Measurements from ENCODE around the gene FBXO40.
"Not testable (repeated sequence)": the region's sequence is repeated elsewhere in the genome, so short reads cannot be mapped to it uniquely, and the experiment has no call there.

The FBXO40 gene

GRCh38 chr3:121592856-121593702 is at the start of gene FBXO40:
FBXO40 (plus strand) TSS chr3:121593379; CDS start chr3:121620576, 27,197 bp downstream.
- DNase-seq: peak; percentile 84

DNA sequence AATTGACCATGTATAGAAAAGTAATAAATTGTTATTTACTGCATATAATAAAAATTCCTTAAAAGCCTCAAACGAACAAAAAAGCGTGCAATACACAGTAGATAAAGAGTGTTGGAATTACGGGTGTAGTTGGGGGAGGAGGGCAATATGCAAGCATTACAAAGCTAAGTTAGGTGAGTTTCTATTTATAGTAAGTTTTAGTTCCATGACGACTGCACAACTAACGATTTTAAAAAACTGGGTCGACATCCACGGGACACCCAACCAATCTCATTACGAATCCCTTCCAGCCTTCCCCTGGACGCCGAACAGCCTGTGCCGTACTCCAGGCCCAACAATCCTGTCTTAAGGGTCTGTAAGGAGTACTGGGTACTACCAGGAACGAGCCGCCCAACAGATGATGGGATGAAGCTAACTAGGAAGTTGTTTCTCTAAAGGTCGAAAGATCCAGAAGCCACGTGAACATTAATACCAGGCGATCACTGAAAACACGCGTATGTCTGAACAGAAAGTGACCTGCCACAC is 48.1 kb upstream of the FBXO40 start:
- peak; percentile 59 for DNase-seq

GRCh38 chr3:121545574-121546455 is 47.4 kb upstream of the FBXO40 start, which contains the start of gene POLQ:
POLQ (minus strand) TSS chr3:121545988; CDS start chr3:121545877, 111 bp downstream.
- DNase-seq: peak; percentile 97

GRCh38 chr3:121552379-121552778 is 40.8 kb upstream of the FBXO40 start:
- DNase-seq: peak; percentile 16

DNA sequence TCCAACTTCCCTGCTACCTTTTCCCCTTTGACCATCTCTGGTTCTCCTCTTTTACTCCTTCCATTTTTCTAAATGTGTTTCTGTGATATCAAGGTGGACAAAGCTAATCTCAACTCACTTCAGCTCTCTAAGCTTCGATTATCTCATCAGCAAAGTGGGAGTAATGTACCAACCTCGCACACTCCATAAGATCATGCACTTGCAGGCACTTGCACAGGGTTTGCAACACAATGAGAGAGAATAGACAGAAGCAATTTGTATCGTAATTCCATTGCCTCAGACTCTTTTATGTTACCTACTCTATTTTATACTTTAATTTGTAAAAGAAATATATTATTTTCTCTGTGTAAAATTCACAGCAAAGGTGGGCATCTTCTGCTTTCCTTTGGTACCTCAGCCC is 40.4 kb upstream of the FBXO40 start:
- DNase-seq: no peak

DNA sequence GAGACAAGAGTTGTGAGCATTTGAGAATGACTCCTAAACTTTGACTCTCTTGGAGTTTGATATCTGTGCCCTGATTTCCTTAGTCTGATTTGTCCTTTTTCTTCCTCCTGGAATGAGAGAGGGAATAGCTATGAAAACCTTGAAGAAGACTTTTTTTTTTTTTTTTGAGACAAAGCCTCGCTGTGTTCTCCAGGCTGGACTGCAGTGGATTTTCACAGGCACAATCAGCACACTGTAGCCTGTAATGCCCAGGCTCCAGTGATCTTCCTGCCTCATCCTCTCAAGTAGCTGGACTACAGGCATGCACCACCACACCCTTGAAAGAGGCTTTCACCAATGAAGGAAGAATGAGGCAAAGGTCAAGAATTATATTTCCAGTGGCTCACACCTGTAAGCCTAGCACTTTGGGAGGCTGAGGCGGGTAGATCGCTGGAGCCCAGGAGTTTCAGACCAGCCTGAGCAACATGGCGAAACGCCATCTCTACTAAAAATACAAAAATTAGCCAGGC is 35.7 kb upstream of the FBXO40 start:
- no peak for DNase-seq

- DNase-seq: no peak
Observed at GRCh38 chr3:121562148-121562547, 31.0 kb upstream of the FBXO40 start.

GRCh38 chr3:121566773-121567172 is 26.4 kb upstream of the FBXO40 start:
- DNase-seq: no peak

- no peak for DNase-seq
Observed at GRCh38 chr3:121567649-121568048, 25.5 kb upstream of the FBXO40 start, which contains the start of gene ARGFX. ARGFX (plus strand) TSS chr3:121567949; CDS start chr3:121570714, 2,765 bp downstream.

GRCh38 chr3:121574449-121574848 is 18.7 kb upstream of the FBXO40 start:
- peak; percentile 93 for DNase-seq

GRCh38 chr3:121581691-121582090 is 11.5 kb upstream of the FBXO40 start:
- DNase-seq: no peak

DNA sequence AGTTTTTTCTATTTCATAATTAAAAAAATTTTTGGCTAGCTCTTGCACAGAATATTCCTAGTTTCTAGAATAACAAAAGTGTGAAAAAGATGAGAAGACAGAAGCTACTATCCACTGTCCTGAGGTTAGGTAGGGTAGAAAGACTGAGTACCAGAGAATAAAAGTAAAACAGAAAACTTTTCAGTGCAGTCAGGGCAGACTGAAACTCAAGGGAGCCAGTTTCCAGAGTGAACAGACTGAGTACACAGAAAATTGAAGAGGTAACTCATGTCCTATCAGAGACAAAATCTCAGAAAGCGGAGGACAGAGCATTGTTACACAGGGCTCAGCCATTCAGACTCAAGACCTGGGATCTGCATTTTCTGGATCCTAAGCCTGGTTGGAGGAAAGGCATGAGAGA is 8.8 kb upstream of the FBXO40 start:
- DNase-seq: no peak

GRCh38 chr3:121593806-121594205 is 627 bp downstream of the FBXO40 start:
- not testable (repeated sequence) for DNase-seq

- DNase-seq: no peak
Observed at GRCh38 chr3:121594850-121595249, 1.7 kb downstream of the FBXO40 start.

GRCh38 chr3:121595765-121596406 is 2.7 kb downstream of the FBXO40 start:
- DNase-seq: no peak

GRCh38 chr3:121598564-121598963 is 5.4 kb downstream of the FBXO40 start:
- DNase-seq: no peak

DNA sequence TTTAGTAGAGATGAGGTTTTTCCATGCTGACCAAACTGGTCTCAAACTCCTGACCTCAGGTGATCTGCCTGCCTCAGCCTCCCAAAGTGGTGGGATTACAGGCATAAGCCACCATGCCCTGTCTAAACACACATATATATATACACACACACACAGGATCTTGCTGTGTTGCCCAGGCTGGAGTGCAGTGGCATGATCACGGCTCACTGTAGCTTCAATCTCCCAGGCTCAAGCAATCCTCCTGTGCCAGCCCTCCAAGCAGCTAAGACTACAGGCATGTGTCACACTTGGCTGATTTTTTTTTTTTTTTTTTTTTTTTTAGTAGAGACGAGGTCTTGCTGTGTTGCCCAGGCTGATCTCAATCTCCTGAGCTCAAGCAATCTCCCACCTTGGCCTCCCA is 6.7 kb downstream of the FBXO40 start:
- DNase-seq: not testable (repeated sequence)

DNA sequence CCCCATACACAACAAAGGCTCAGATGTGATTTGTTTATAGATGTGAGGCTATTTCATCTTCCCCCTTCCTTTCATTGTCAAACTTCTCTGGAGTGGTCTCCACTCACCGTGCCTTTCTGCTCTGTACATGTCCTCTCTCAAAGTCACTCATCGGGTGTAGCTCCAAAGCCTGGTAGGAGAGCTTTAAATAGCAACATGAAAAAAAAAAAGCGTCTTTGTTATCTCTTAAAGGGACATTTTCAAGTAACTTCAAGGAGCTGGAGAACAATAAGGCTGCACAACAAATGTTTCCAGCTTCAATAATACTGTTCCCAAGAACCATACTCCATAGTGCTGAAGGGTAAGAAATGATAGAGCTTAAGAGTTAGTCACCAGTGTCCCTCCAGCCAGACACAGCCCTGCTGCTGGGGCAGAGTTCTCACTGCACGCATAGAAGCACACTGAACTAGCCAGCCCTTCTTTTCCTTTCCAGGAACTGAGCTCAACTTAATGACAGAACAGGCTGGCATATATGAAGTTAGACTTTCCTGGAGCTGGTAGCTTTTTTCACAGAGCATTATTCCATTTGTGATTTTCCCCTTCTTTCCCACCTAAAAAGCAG is 8.1 kb downstream of the FBXO40 start:
- DNase-seq: no peak

- no peak for DNase-seq
Observed at GRCh38 chr3:121604759-121605158, 11.6 kb downstream of the FBXO40 start.

GRCh38 chr3:121606106-121606505 is 12.9 kb downstream of the FBXO40 start:
- DNase-seq: no peak

DNA sequence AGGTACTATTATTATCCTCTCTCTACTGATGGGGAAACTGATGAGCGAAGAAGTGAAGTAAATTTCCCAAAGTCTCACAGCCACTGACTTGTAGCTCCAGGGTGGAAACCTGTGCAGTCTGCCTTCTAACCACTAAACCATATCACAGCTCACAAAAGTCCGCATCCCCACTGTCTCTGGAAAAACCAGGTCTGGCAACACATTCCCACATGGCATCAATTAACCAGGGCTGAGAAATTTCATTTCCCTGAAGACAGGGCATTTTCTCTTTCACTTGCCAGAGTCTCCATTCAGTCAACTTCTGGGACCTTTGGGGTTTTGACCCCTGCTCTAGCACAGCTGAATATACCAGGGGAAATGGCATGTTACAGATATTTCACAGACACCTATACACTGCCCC is 26.5 kb downstream of the FBXO40 start:
- no peak for DNase-seq

GRCh38 chr3:121621491-121621890 is 28.3 kb downstream of the FBXO40 start:
- no peak for DNase-seq
